ENCODE results near the gene GLRX5.

Gene GLRX5

DNA sequence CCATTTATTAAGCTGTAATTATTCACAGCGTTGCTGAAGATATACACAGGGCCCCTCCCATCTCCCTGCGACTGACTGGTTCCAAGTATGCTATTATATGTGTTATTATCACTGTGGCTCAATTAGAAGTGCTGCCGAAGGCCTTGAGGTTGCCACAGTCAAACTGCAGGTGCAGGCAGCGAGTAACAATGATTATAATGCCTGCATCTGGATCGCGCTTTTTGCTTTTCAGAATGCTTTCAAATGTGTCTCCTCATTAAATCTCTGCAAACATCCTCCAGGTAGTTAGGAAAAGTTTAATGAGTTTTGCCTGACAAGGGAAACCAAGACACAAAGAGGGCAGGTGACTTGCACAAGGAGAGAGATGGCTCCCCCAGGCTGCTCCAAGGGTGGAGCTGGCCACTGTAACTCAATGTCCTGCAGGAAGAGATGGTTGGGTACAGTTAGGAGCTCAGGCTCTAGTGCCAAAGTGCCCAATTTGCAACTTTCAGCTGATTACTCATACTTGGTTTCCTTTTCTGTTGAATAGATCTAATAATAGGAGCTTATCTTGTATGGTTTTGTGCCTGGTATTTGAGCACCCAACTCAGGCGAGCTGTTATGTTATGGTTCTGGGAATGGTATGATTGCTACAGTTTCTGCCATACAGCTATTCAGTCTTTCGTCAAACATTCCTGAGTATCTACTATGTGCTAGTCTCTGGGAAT lies 16.7 kb upstream of the GLRX5 start:
- DNase-seq (ENCODE audit: low spot score) = no peak

GRCh38 chr14:95519699-95520098 lies 15.2 kb upstream of the GLRX5 start:
- no peak for DNase-seq (ENCODE audit: low spot score)

- DNase-seq (ENCODE audit: low spot score) = no peak
Observed at GRCh38 chr14:95520346-95520745, 14.5 kb upstream of the GLRX5 start.

DNA sequence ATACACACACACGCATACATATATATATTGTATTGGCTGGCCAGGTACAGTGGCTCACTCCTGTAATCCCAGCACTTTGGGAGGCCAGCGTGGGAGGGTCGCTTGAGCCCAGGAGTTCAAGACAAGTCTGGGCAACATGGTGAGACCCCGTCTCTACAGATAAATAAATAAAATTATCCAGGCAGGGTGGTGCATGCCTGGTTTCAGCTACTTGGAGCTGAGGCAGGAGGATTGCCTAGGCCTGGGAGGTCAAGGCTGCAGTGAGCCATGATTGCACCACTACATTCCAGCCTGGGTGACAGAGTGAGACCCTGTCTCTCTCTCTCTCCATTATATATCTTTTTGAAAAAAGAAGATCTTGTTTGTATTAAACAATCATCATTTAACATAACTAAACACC lies 13.8 kb upstream of the GLRX5 start:
- DNase-seq (ENCODE audit: low spot score) = no peak

DNA sequence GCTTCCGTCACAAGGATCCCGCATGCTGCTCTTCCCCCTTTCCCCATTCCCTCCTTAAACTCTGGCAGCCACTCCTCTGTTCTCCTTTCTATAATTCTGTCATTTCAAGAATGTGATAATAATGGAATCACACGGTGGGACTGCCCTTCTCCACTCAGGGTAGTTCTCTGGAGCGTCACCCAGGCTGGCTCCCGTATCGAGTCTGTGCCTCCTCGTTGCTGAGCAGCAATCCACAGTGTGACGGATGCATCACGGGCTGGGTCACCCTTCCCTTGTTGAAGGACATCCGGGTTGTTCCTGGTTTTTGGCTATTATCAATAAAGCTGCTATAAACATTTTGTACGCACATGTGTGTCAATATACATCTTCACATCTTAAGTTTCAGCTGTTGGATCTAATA lies 12.7 kb upstream of the GLRX5 start:
- DNase-seq (ENCODE audit: low spot score) = no peak

- DNase-seq (ENCODE audit: low spot score) = no peak
Observed at GRCh38 chr14:95522556-95522955, 12.3 kb upstream of the GLRX5 start.

DNA sequence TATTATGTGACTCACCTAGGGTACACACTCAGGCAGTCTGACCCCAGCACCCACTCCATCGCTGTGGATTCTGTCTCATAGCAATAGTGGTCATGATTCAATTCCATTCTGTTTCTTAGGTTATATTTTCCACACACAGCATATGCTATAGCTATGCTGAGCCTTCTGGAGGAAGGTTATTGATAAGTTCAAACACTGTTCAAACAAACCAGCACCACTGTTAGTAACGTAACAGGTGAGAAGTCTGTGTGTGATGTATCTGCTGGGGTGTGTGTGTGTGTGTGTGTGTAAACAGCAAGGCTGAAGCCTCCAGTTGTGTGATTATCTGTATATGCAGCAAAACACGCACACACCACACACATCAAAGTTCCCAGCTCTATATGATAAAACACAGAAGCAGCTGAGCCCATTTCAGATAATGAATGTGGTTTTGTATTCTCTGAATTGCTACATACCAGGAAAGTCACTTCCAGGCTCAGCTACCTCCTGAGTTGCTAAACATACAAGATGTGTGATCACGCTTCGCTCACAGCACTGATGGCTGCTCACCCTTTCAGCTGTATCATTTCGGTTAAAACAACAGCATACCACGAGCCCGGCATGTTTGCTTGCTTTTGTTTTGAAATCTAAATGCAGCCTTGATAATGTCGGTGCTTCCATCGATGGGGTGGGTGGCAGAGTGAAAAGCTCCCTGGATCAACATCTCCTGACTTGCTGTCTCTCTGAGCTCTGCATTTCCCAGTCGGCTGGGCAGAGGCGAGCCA lies 11.6 kb upstream of the GLRX5 start:
- DNase-seq (ENCODE audit: low spot score) = no peak

DNA sequence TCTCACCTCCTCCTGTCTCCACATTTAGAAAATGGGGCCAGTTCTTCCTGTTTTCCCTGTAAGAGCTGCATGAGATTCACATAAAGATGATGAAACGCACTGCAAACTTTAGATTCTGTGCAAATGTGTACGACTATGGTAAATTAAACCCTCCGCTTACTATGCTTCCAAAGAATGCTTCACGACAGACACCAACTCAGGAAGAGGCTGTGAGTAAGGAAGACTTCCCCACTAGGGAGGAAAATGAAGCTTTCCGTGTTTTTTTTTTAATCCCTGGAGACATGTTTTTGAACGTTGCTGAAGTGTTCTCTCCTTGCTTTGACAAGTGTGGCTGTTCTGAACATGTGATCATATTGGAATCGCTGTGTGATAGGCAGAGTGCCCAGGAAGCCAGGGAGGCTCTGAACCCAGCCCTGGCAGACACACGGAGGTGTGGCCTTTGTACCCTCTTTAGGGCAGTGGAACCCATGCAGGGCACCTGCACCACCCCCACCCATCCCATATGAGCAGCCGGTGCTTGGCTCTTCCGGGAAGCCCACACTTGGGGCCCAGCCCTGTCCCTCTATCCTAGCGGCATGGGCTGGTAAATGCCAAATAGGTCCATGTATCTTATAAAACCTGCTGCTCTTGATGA lies 10.9 kb upstream of the GLRX5 start:
- DNase-seq (ENCODE audit: low spot score) = no peak

DNA sequence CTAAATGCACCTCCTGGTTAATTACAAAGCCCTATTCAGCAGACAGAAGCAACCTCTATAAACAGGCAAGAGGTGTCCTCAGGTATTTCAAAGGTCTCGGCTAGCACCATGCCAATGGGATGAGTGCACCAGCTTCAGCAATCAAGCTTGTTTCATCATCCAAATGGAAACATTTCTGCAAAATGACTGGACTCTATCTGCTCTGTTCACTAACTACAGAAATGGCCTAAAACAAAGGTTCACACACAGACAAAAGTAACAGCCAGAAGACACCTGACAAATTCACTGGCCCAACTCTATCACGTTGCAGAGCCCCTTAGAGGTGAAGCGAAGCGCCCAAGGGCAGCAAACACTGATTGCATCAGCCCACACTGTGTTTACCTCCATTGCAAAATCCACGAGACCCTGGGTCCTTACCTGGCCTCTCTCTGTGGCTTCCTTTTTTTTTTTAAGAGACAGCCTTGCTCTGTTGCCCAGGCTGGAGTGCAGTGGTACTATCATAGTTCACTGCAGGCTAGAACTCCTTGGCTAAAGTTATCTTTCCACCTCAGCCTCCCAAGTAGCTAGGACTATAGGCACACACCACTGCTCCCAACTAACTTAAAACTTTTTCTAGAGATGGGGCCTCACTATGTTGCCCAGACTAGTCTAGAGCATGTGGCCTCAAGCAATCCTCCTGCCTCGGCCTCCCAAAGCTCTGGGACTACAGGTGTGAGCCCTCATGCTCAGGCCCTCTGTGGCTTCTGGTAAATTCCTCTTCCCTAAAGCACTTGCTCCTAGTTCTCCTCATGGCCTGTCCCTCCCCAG lies 9.9 kb upstream of the GLRX5 start:
- DNase-seq (ENCODE audit: low spot score) = no peak

GRCh38 chr14:95525999-95526398 lies 8.9 kb upstream of the GLRX5 start:
- no peak for DNase-seq (ENCODE audit: low spot score)

DNA sequence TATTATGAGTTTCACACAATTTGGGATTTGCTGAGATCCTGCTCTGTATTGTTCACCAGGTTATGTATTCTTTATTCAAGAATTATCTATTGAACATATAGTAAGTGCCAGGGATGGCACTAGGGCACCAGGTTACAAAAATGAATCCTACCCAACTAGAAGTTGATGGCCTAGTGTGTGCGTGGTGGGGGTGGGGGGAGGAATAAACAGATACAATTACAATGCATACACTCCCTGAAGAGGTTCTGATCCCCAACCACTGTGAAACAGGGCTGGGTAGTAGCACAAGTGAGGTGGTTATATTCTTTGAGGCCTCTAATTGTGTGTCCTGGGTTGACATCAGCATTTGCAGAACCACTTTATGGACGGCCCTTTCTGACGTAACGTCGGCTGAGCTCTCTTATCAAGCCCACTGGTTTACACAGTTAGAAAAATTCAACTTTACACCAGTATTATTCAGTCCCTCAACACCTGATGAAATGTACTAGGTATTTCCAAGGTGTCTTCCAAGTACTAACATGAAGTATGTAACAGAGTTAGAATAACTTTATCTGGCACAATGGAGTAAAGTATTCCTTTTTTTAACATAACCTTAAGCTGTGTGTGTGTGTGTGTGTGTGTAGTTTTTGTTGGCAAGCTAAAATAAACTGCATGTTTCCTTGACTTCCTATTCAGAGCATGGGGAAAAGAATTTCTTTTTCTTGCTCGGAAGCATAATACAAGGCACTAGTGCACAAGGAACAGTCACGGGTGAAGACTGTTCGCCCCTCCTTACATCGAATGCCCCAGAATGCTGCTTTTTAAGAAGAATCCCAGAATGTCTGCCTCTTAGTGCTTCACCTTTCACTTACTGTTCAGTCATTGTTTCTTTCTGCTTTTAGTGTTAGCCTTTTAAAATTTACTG lies 8.1 kb upstream of the GLRX5 start:
- DNase-seq (ENCODE audit: low spot score) = no peak

GRCh38 chr14:95527387-95528002 lies 7.4 kb upstream of the GLRX5 start:
- no peak for DNase-seq (ENCODE audit: low spot score)

DNA sequence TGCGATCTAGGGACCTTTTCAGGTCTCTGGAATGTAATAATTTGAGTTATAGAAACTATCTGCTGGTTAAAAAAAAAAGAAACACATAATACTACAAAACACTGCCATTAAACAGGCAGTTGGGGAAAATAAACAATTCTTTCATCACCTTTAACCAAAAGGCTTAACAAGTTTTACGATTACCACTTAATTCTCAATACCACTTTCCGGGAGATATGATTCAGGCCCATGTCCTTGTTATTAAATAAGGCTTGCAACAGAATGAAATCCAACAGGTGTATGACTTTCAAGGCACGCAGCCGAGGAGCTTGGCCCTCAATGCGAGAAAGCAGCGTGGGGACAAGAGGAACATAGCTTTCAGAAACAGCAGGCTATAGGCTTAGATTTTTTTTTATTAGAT lies 5.6 kb upstream of the GLRX5 start:
- DNase-seq (ENCODE audit: low spot score) = no peak

- no peak for DNase-seq (ENCODE audit: low spot score)
Observed at GRCh38 chr14:95530473-95531276, 4.2 kb upstream of the GLRX5 start.

GRCh38 chr14:95531473-95531872 lies 3.4 kb upstream of the GLRX5 start:
- no peak for DNase-seq (ENCODE audit: low spot score)

- no peak for DNase-seq (ENCODE audit: low spot score)
Observed at GRCh38 chr14:95531969-95532368, 2.9 kb upstream of the GLRX5 start.

DNA sequence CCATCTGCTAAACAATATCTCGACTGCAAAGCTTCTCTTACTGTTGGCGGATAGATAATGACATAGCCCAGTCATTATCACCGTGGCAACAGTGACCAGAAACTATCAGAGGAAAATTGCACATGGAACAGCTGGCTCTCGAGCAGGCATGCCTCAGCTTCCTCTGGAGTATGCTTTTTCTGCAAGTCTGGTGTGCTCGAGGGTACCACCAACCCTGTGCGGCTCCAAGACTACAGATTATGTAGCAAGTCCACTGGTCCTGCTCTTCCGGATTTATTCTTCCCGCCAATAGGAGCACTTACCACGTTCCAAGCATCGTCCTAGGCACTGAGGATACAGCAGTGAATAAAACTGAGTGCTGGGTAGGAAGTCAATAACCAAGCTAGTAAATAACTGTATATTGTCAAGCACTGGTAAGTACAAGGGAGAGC lies 1.4 kb upstream of the GLRX5 start:
- DNase-seq (ENCODE audit: low spot score) = no peak

DNA sequence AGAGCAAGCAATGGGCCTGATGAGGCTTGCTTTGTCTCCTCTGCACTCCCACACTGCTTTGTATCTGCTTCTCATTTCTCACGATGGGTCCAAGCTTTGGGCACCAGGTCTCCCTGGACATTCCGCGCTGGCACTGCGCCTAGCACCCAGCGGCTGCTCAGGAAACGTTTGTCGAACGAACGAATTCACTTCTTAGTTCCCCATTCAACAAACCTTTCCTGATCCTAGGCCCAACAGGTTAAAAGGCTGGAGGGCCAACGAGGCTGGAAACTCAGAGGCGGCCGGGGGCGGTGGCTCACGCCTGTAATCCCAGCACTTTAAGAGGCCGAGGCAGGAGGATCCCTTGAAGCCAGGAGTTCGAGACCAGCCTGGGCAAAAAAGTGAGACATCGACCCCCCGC lies 1.0 kb upstream of the GLRX5 start:
- no peak for DNase-seq (ENCODE audit: low spot score)

- DNase-seq (ENCODE audit: low spot score) = no peak
Observed at GRCh38 chr14:95535226-95536021, 574 bp downstream of the GLRX5 start.
